HG03039 (cell line): ENCODE results near the gene LBX2.

ENCODE experiments used
- ATAC-seq: cut with Tn5 transposase; IDR thresholded peaks from one replicate; pipeline ENCODE4 v1.9.1; 2021; ENCODE audit warnings: mild to moderate bottlenecking, moderate library complexity; ENCODE audit not compliant: unreplicated experiment

LBX2 gene

DNA sequence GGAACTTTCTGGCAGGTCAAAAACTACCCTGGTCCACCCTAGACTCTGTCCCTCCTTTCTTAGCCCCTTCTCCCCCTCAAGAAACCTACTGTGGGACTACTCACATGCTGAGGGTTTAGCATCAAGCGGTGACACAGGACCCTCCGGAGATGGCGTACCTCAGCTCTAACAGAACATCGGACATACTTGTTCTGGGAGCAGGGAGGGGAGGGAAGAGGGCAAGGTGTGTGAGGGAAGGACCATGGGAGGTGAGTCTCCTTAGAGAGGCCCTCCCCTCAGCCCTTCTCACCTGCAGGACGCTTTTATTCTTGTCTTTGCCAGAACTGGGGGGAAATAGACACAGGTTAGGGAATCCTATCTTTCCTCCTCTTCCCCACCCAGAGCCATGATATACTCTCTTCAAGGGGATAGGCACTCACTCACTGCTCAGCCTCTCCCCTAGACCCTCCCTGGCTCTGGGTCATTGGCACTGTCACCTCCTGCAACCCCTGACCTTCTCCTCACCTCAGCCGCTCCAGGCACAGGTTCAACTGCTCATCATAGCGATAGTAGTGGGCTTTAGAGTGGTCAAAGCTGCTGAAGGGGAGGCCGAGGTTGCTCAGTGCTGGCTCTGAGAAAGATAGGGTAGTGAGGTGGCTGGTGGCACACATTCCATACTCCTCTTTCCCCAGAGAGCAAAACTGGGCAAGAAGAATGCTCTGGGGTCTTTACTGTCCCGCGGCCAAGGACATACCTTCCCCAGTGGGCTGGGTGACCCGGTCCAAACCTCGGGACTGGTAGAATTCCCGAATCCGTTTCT, 6.2 kb upstream of the LBX2 start:
- no peak for ATAC-seq

GRCh38 chr2:74504591-74504990, 5.2 kb upstream of the LBX2 start:
- ATAC-seq, result no peak

DNA sequence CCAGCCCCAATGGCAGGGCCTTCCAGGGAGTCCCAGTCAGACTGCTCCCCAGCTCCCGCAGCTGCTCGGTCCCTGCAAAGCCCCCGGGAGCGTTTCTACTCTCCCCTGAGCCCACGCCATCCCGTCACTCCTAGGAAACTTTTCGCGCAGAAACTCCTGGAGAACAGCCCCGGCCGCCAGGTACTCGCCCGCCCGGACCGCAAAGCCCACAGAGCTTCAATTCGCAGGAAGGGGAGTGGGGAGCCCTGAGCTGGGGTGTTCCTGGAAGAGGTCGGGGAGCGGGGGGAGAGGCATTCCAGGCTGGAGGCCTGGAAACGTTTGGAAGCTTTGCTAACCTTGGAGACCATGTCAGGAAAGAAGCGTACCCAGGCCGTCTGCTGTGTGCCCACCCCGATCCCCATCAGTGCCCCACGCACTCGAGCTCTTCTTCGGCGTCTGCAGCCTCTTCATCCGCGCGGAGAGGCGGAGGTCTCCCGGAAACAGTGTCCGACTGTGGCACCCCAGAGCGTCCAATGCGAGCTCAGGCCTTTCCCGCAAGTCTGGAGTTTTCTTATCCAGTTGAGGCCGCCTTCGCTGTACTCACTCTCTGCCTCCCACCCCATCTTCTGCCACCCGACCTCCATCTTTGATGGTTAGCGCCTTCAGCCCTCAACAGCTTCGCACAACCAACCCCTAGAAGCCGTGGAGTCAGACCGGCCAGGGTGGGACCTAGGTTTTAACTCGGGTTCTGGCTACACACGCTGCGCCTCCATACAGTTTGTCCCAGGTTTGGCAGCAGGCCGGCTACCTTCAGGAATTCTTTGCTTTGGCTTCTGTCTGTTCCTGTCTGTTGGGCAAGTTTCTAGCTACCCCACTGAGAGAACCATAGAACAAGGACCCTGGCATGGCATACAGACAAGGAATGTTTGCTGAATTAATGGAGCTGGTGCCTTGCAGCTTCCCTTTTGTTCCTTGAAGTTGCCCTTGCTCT, 4.4 kb upstream of the LBX2 start:
- ATAC-seq, result no peak

- peak; percentile 23 for ATAC-seq
Observed at GRCh38 chr2:74502720-74503505, 3.5 kb upstream of the LBX2 start.

- ATAC-seq, result no peak
Observed at GRCh38 chr2:74502147-74502719, 2.8 kb upstream of the LBX2 start.

DNA sequence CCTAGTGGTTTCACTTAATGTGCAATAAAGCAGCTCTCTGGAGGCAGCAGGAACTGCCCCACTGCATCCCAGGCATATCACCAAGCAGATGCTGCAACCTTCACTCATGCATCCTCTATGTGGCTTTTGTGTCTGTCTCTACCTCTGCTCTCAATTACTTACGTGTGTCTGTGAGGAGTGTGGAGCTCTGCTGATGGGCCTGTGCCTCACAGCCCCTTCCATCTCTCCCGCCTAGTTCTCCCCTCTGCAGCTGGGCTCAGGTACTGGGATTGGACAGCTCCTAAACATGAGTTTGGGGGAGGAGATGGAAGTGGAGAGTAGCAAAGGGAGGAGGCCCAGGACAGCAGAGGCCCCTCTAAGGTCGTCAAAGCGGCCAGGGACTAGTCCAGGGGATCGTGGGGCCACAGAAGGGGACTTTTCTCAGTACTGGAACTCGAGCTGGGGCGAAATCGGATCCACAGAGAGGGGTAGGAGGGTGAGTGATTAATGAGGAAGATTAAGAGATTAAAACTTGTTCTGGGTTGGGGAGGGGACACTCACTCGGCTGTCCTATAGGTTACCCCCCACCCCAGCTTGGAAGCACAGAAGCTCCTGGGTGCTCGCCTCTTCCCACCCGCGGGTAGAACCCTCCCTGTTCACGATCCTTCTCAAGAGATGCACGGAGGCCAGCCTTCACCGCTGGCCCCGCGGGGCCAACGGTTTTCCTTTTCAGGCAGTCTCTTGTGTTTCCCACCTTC, 2.1 kb upstream of the LBX2 start:
- ATAC-seq, result no peak

DNA sequence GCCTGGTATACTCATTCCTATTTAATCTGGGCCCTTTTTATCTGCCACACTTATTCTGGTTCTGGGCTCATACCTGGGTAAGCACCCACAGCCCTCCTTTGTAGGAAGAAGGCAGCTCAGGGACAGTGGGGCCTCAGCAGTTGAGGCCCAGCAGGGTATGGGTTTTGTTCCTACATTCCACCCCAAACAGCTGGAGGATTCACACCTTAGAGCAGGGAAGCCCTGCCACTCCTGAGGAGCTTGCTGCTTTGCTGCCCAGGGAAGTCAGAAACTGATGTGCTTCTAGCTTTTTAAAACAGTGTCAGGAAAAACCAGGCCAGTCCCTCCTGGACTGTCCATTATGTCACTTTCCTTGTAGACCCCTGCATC, 1.2 kb upstream of the LBX2 start:
- no peak for ATAC-seq

DNA sequence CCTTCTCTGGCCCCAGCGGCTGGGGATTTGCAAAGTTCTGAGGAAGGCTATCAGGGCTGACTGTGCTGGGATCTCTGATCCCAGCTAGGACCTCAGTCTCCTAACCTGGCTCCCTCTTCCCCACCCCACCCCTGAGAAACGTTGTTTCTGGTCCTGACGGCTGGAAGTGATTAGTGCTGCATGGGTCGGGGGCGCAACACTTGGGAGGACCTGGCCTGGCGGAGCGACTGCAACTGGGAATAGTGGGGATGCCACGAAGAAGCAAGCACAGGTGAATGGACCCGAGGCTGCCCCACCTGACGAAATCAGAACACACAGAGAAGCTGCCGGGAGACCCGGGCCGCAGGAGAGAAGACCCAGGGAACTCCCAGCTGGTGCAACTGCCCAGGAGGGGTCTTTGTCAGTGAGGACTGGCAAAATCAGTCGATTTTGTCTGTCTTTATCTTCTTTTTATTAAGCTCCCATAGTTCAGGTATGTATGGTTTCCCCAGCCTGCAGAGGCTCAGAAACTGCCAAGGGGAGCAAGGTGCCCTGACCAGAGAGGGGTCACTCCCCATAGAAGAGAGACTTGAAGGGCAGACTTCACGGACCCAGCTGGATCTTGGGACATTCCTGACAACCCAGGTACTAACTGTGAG, 656 bp upstream of the LBX2 start:
- no peak for ATAC-seq

GRCh38 chr2:74498500-74499266, 720 bp downstream of the LBX2 start:
- ATAC-seq, result no peak

DNA sequence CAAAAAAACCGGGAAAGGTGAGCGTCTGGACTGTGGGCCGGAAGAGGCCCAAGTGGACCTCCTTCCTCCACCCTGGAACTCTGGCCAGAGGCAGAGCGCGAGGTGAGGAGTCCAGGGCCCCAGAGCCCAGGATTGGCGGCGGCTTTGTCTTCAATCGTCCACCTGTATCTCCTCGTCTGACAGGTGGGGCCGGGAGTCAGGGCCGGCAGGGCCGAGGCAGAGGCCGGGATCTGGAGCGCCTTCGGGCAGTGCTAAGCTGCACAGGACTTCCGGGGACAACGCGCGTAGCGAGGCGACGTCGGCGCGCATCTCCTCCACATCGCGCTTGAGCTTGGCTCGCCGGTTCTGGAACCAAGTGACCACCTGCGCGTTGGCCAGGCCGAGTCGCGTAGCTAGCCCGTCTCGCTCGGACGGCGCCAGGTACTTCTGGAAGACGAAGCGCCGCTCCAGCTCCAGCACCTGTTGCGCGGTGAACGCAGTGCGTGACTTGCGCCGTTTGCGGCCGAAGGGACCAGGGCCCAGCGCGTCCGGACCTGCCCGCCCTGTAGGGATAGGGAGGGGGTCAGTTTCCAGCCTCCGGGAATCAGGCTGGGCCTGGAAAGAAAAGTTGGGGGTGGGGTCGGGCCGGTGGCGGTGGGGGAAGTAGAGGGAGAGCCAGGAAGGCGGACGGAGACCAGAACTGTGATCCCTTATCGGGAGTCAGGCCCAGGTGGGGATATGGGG, 1.5 kb downstream of the LBX2 start:
- no peak for ATAC-seq

GRCh38 chr2:74496997-74497776, 2.2 kb downstream of the LBX2 start:
- no peak for ATAC-seq

- no peak for ATAC-seq
Observed at GRCh38 chr2:74495440-74495839, 4.0 kb downstream of the LBX2 start.

GRCh38 chr2:74493546-74493945, 5.9 kb downstream of the LBX2 start:
- ATAC-seq, result no peak

- no peak for ATAC-seq
Observed at GRCh38 chr2:74491648-74492544, 7.5 kb downstream of the LBX2 start.

- ATAC-seq, result no peak
Observed at GRCh38 chr2:74489906-74490305, 9.5 kb downstream of the LBX2 start.

DNA sequence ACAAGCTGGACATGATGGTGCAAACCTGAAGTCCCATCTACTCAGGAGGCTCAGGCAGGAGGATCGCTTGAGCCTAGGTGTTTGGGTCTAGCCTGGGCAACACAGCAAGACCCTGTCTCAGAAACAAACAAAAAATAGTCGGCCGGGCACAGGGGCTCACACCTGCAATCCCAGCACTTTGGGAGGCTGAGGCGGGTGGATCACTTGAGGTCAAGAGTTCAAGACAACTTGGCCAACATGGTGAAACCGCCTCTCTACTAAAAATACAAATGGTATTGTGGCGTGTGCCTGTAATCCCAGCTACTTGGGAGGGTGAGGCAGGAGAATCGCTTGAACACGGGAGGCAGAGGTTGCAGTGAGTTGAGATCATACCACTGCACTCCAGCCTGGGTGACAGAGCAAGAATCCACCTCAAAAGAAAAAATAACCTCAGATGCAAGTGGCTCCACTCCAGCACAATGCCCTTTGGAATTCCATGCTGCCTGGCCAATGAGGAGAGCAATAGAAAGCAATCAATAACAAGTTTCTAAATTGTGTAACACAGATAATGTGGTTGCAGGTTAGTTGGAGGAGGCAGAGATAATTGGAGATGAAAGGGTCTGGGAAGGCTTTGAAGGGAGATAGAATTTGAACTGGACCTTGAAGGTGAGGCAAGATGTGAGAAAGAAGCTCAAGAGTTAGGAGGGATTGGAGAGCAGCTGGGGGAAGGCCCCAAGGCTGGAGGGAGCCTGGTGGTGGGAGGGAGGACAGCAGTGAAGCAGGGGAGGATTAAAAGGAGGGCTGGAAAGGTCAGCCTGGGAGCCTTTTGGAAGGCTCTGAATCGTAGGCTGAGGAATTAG, 10.5 kb downstream of the LBX2 start:
- no peak for ATAC-seq
